HG03060 (cell line): ENCODE measurements around the gene OR1I1.

Source experiments
- ATAC-seq: cut with Tn5 transposase; IDR thresholded peaks from one replicate; pipeline ENCODE4 v1.9.1; 2021; ENCODE audit warnings: low read depth, moderate number of reproducible peaks; ENCODE audit not compliant: unreplicated experiment

OR1I1 gene

GRCh38 chr19:15116856-15117255 is 34.8 kb downstream of the OR1I1 start:
- ATAC-seq: no peak

GRCh38 chr19:15118248-15118647 is 36.2 kb downstream of the OR1I1 start:
- no peak for ATAC-seq

- no peak for ATAC-seq
These were observed 36.9 kb downstream of the OR1I1 start for GRCh38 chr19:15118789-15119494.

GRCh38 chr19:15120135-15121026 is 38.4 kb downstream of the OR1I1 start:
- no peak for ATAC-seq

GRCh38 chr19:15122331-15123030 is 40.5 kb downstream of the OR1I1 start:
- no peak for ATAC-seq

GRCh38 chr19:15123031-15123890 is 41.2 kb downstream of the OR1I1 start:
- no peak for ATAC-seq

GRCh38 chr19:15123900-15124299 is 41.9 kb downstream of the OR1I1 start:
- ATAC-seq: no peak

- ATAC-seq: no peak
These were observed 42.7 kb downstream of the OR1I1 start for GRCh38 chr19:15124572-15125231.

GRCh38 chr19:15125232-15126067 is 43.4 kb downstream of the OR1I1 start:
- ATAC-seq: peak; percentile 74

- no peak for ATAC-seq
These were observed 44.3 kb downstream of the OR1I1 start for GRCh38 chr19:15126131-15126910.

- no peak for ATAC-seq
These were observed 46.3 kb downstream of the OR1I1 start for GRCh38 chr19:15128162-15128770.

- no peak for ATAC-seq
These were observed 48.0 kb downstream of the OR1I1 start for GRCh38 chr19:15129856-15130585.

- no peak for ATAC-seq
These were observed 54.4 kb downstream of the OR1I1 start for GRCh38 chr19:15136234-15136954.

- no peak for ATAC-seq
These were observed 55.8 kb downstream of the OR1I1 start for GRCh38 chr19:15137777-15138176.

- ATAC-seq: no peak
These were observed 56.4 kb downstream of the OR1I1 start for GRCh38 chr19:15138427-15138826.

- no peak for ATAC-seq
These were observed 59.1 kb downstream of the OR1I1 start for GRCh38 chr19:15141143-15141542.
